ENCODE measurements around the gene KLHL30. TPM values are rescaled to one million over a fixed set of nuclear protein-coding genes. Genes with fewer than 3 reads are reported as not detected.
A peak's percentile ranks its signal among the peaks of the same experiment; 100 is the strongest.

KLHL30 gene
- total and polyA plus RNA-seq, 3 donors from 2014 or later, result 0.16 to 0.37 (median 0.29) TPM

- no peak overlapping the region for H3K27ac ChIP-seq
- H3K27me3 ChIP-seq, result no peaks in the 10 kb centered on the region
- no peak for TF ChIP-seq POLR2A (IDR thresholded peaks at IDR 0.05)
- no peak for TF ChIP-seq CTCF (IDR thresholded peaks at IDR 0.05)
- WGBS, 2 donors, result 92 to 93% methylated on average over 9 to 10 of the region's 10 CpGs
- DNase-seq, result no peak
- no peak overlapping the region for H3K4me3 ChIP-seq
- no peaks in the 10 kb centered on the region for H3K9me3 ChIP-seq
- no peaks in the 10 kb centered on the region for H3K36me3 ChIP-seq (ENCODE audit: low read depth, missing control alignments)
- intact Hi-C loops (cut with DNase I; ENCODE audit: low total_unique reads), result no loop called here
- no peaks in the 10 kb centered on the region for H3K4me1 ChIP-seq
Measured at GRCh38 chr2:238154570-238154969, 16.1 kb downstream of the KLHL30 start.

GRCh38 chr2:238155051-238155760, 16.7 kb downstream of the KLHL30 start:
- Histone ChIP-seq H3K4me1 (no peaks in the 10 kb centered on the region), H3K36me3 (ENCODE audit: low read depth, missing control alignments) (no peaks in the 10 kb centered on the region), H3K9me3 (no peaks in the 10 kb centered on the region), H3K27ac (no peak overlapping the region), H3K27me3 (no peaks in the 10 kb centered on the region), H3K4me3 (no peak overlapping the region)
- intact Hi-C loops (cut with DNase I; ENCODE audit: low total_unique reads), result no loop called here
- TF ChIP-seq CTCF (IDR thresholded peaks at IDR 0.05), result no peak
- TF ChIP-seq POLR2A (IDR thresholded peaks at IDR 0.05), result no peak
- WGBS, 2 donors, result 84 to 85% methylated on average over 18 to 19 of the region's 19 CpGs
- DNase-seq, result no peak

- Histone ChIP-seq H3K9me3 (no peaks in the 10 kb centered on the region), H3K4me1 (no peaks in the 10 kb centered on the region), H3K27me3 (no peaks in the 10 kb centered on the region), H3K4me3 (no peak overlapping the region), H3K36me3 (ENCODE audit: low read depth, missing control alignments) (no peaks in the 10 kb centered on the region), H3K27ac (no peak overlapping the region)
- 85 to 89% methylated on average over 15 to 18 of the region's 18 CpGs for WGBS, 2 donors
- TF ChIP-seq POLR2A (IDR thresholded peaks at IDR 0.05) (no peak), CTCF (IDR thresholded peaks at IDR 0.05) (no peak)
- DNase-seq, result no peak
- intact Hi-C loops (cut with DNase I; ENCODE audit: low total_unique reads), result no loop called here
Measured at GRCh38 chr2:238155761-238156694, 17.6 kb downstream of the KLHL30 start.

- intact Hi-C loops (cut with DNase I; ENCODE audit: low total_unique reads), result no loop called here
- TF ChIP-seq POLR2A (IDR thresholded peaks at IDR 0.05), result no peak
- no peak for TF ChIP-seq CTCF (IDR thresholded peaks at IDR 0.05)
- no peaks in the 10 kb centered on the region for H3K9me3 ChIP-seq
- H3K27ac ChIP-seq, result no peak overlapping the region
- WGBS, 2 donors, result 59 to 74% methylated on average over 12 to 14 of the region's 14 CpGs
- no peaks in the 10 kb centered on the region for H3K36me3 ChIP-seq (ENCODE audit: low read depth, missing control alignments)
- H3K4me3 ChIP-seq, result peak overlapping the region in 1 of 2 donors; percentile 41
- DNase-seq, result no peak
- H3K4me1 ChIP-seq, result no peaks in the 10 kb centered on the region
- H3K27me3 ChIP-seq, result no peaks in the 10 kb centered on the region
Measured at GRCh38 chr2:238157506-238158017, 19.1 kb downstream of the KLHL30 start.
